ENCODE data around the gene SDCCAG8. TPM values are rescaled to one million over a fixed set of nuclear protein-coding genes. Genes with fewer than 3 reads are reported as not detected.

SDCCAG8 gene
- total RNA-seq, 1 donor from 2014 or later, result 21.4 TPM

DNA sequence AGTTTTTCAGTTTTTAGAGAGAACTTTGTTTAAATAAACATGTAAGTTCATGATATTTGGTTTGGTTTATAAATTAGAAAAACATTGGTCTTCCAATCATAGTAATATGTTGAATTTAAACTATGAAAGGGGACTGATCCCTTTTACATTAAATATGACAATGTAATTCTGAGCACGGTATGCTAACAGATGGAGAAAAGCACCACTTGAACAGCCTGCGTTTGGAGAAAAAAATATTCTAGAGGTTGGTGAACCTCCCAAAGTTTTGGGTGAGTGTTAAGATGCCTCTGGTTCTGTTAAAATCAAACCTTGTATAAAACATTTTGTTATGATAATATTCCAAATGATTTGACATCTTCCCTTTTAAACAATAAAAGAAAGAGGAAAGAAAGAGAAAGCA, 123.9 kb downstream of the SDCCAG8 start:
- DNase-seq (ENCODE audit: low read depth in 2 of 2), result no peak

DNA sequence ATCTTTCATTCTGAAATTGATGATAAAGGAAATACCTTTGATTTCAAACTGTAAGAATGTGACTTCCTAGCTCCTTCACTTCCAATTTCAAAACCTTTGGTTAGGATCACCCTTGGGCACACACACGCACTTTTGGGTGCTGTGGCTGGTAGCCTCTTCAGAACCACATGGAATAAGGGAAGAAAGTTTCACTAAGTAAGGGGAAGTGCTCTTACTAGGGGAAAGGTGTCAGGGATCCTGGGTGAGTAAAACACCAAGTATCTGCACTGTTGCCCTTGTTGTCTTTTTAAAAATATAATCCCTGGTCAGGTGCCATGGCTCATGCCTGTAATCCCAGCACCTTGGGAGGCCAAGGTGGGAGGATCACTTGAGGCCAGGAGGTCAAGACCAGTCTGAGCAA, 132.4 kb downstream of the SDCCAG8 start:
- no peak for DNase-seq (ENCODE audit: low read depth in 2 of 2)

DNA sequence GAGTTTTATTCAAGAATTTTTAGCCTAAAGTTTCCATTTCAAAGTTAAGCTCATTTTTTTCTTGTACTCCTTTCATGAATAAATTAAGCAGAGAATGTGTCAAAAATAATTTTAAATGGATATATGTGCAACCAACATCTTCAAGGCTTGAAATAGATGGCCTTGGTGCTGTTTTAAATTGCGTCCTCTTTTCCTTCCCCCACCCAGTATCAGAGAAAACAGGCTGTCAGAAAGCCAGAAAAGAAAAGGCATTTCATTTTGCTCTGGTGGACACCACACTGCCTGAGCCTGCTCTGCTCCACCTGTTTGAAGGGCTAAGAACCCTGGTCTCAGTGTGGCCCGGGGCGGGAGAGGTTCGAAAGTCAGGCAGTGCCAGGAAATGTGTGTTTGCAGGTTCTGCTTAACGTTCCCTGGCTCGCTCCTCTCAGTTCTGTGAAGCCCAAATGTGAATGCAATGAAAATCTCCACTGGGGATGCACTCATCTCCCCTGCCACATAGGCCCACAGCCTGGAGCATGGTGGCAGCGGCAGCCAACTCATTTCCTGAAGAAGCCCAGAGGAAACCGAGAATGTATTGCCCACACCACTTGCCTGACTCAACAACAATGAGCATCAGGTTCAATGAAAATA, 134.4 kb downstream of the SDCCAG8 start:
- DNase-seq (ENCODE audit: low read depth in 2 of 2), result peak in 1 of 2 donors; percentile 88

DNA sequence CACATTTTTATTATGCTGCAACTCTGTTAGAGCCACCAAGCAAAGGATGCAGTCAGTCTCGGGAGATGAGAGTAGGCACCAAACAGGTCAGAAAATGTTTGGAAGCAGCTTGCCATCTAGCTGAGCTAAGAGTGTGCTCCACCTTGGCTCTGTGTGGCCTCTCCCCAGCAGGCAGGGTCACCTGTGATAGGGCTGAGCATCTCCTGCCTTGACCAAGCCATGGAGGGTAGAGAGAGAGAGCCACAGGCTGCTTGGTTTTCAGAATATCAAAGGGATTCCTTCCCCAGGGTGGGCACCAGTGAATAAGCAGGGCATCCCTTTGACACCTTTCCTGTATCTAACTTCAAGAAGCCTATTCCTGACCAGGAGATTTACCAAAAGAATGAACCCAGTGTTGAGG, 135.5 kb downstream of the SDCCAG8 start:
- DNase-seq (ENCODE audit: low read depth in 2 of 2), result no peak

DNA sequence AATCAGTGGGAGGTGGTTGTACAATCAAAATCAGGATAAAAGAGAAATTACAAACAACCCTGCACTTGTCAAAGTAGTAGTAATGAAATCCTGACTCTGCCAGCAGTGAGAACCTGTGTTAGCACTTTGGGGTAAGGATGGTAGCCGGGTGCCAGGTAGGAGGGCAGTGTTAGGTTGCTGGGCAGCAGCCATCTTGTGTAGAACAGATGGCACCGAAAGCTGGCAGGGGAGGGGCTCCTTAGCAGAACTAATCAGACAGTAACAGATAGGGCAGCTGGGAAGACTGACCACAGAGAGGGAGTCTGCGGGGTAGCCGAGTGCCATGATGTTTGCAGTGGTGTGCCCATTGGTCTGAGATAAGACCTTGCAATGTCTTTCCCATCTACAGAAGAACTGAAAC, 137.3 kb downstream of the SDCCAG8 start:
- no peak for DNase-seq (ENCODE audit: low read depth in 2 of 2)

DNA sequence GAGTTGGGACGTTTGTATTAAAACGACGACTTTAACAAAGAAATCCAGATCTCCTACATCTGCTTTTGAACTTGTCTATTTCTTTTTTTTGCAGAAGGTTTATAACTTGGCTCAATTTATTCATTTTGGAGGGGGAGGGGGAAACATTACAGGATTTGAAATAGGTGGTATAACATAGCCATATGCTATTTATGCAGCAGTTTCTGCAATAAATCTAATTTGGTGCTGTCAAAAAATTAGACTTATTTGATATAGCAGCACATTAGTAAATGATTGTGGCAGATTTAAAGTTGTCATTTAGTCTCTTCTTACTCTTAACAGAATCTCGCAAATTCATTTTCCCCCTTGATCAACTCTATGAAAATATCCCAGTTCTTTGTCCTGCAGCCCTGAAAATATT, 138.2 kb downstream of the SDCCAG8 start:
- DNase-seq (ENCODE audit: low read depth in 2 of 2), result no peak

DNA sequence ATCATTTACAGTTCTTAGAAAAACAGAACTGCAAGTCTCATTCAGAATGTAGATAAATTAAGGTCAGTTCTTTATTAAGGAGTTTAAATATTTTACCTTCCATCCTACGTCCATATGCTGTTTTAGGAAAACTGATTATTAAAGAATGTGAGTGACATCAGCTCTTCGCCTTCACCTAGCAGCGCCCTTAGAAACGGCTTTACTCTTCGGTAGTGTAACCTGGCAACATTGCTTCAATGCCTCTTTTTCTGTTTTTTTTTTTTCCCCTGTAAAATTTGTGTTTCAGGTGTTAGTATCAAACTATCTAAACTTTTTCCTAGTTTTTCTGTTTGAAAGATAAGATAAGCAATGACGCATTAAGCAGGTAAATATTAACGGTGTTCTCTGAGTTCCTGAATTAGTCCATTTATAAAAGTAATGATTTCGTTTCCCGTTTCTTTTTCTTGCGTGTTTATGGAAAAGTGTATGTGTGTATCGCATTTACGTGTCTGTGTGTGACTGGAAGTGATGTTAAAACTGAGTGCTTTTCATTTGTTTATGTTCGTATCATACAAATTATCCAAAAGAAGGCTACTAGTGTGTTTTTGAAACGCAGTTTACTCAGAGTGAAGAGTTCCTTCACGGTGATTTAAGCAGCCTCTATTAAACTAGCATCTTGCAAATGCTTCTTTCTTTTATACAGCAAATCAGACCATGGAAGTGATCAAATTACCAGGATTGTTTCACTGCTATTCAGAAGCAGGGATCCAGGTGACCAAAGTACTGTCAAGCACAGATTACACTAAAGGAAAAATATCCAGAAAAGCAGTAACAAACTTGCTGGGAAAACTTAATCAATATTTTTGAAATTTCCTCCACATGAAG, 139.0 kb downstream of the SDCCAG8 start:
- DNase-seq (ENCODE audit: low read depth in 2 of 2), result no peak

DNA sequence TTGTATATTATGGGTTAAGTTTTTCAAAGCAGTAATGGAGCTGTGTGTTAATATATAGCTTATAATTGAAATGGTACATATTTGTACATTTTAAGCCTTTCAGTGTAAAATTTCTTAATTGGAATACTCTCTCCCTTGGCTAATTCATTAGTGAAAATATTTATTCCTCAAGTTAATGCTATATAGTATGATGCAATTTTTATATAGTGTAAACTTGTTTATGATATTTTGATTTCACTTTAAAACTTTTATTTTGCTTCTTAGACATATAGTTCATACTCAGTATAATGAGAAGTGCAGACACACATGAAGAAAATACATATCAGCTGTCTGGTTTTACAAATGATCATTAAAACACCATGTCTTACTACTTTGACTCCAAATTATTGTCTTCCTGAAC, 140.6 kb downstream of the SDCCAG8 start:
- DNase-seq (ENCODE audit: low read depth in 2 of 2), result no peak

DNA sequence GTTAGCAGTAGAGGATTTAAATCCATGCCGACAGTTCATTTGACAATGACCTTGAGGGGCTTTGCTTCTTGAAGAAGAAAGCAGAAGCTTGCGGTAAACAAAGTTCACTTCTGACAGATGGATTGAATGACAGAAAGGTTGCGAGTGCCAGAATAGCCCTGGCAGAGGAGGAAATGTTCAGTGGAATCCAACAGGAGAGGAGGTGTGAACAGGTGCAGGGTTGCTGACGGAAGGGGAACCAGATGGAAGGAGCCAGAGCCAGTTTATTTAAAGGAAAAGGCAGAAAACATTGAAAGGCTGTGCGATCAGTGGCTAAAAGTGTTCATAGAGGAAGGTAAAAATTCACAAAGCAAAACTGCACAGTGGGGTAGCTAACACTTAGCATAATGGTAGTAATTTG, 141.0 kb downstream of the SDCCAG8 start:
- DNase-seq (ENCODE audit: low read depth in 2 of 2), result no peak

DNA sequence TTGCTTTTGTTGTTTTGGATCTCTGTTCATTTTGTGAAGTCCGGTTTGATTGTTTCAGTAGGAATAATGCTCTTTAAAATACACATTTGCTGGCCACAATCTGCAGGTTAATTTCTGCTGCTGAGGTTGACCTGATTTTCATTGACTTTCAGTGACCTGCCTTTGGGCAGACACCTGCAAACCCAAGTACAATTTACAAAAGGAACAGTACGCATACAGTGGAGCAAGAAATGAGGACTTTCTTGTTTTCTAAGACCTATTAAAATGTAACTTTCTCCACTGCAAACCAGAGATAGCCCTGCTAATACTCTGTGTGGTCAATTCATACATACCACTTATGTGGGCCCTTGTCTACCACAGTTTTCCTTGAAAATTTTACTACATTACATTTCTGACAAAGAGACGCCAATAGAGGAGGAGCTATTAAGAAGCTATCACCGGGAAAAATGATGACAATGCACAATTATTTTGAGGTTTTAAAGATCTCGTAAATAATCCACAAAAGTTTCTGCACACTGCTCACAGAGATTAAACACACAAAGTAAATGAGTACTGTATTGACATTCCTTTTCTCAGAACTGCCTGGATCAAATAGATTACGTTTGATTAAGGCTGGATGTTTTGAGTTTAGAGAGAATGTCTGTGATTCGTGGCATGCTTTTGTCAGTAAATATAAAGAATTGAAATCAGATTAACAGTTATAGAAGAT, 141.9 kb downstream of the SDCCAG8 start:
- DNase-seq (ENCODE audit: low read depth in 2 of 2), result no peak

DNA sequence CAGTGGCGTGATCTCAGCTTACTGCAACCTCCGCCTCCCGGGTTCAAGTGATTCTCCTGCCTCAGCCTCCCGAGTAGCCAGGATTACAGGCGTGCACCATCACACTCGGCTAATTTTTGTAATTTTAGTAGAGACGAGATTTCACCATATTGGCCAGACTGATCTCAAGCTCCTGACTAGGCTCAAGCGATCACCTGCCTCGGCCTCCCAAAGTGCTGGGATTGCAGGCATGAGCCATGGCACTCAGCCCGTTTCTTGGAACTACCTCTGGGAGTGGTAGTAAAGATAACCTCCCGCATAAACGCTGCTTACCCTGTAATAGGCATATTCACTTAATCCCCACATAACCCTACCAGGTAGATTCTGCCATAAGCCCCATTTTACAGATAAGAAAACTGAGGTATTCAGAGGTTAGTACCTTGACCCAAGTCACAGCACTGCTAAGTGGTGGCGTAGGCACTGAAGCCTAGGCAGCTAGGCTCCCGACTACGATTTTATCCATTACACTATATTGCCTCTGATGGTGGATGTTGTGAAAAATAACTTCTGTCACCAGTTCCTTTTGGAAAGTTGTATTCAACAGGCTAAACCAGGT, 143.8 kb downstream of the SDCCAG8 start:
- DNase-seq (ENCODE audit: low read depth in 2 of 2), result no peak

DNA sequence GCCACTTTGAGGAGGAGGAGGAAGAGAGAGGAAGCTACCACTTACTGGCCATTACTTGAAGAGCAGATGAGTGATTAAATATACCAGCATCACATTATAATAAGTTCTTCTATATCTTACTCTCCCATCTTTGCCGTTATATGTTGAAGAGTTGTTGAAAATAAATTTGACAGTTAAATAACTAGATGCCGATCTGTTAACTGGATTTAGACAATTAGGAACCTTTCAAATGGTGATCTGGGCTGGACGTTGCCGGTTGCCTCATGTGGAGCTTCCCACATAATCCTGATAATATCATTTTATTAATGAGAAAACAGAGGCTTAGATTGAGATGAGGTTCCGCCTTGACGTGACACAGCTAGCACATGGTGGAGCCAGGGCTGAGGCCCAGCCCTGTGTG, 147.0 kb downstream of the SDCCAG8 start:
- DNase-seq (ENCODE audit: low read depth in 2 of 2), result no peak

DNA sequence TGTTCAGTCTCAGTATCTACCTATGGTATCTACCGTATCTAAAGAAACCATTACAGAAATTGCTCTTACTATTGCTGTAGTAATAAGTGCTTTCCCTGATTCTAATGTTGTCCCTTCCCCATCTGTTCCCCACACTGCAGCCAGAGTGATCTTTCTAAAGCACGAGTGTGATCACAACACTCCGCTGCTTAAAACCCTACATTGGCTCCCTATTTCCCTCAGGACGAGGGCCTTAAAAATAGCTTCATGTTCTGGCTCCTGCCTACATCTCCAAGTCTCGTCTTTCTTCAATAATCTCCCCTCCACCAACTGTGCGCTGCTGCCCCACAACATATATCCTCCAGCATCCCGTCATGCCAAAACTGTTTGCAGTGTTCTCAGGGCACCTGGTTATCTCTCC, 150.6 kb downstream of the SDCCAG8 start:
- no peak for DNase-seq (ENCODE audit: low read depth in 2 of 2)

DNA sequence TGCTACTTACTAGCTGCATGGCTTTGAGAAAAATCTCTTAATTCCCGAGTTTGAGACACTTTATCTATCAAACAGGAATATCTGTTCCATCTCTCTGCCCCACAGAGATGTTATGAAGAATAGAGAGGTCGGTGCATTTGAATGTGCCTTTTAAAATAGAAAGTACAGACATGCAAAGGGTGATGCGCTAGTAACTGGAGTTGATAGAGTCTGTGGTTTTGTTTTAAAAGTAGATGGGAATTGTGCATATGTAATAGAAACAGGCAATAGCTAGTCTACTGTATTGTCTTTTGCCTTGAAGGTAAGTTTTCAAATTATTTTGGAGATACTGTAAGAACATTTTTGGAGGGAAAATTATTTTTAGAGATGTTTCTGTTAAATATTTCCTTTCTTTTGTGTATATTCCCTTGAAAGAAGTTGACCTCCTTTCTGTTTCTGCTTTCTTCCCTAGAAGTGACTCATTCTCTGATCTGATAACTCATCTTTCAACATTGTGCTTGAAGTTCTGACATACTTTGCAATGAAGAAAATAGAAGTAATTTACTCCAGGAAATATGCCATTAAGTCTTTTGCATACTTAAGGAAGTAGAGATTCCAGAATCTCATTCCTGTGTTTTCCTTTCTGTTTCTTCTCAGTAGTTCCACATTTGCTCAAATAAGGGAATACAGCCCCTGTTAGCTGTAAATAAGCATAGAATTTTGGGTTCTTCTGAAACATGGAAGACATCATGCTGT, 151.6 kb downstream of the SDCCAG8 start:
- DNase-seq (ENCODE audit: low read depth in 2 of 2), result peak in 1 of 2 donors; percentile 66

DNA sequence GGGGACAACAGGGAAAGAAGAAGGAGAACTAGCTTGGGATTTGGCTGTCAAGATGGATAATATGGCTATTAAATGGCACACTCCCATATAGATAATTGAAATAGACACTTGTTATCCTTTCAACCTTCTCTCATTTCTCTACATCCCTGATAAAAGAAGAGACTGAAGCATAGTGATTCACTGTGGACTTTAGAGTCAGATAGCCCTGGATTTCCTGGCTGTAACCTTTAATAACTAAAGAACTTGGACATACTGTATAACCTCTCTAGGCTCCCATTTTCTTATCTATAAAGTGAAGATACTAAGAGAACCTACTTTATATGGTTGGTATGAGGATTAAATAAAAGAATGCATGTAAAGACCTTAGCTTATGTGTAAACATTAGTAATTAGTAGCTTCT, 152.6 kb downstream of the SDCCAG8 start:
- no peak for DNase-seq (ENCODE audit: low read depth in 2 of 2)

DNA sequence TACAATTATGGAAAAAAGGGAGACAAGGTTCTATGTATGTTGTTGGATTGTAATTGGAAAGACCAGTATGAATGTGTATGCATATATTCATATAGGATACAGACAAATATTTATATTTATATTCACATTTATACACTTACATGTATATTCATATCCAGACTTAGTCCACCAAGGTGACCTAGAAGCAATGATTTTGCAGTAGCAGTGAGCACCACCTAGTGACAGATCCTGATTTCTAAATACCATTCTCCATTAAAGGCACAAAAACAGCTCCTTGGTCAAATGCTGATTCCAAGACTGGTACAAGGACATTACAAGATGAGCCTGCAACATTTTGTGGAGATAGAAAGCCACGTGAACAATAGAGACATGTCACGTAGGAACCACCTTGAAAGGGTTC, 153.4 kb downstream of the SDCCAG8 start:
- peak; percentile 12 to 53 for DNase-seq (ENCODE audit: low read depth in 2 of 2)

DNA sequence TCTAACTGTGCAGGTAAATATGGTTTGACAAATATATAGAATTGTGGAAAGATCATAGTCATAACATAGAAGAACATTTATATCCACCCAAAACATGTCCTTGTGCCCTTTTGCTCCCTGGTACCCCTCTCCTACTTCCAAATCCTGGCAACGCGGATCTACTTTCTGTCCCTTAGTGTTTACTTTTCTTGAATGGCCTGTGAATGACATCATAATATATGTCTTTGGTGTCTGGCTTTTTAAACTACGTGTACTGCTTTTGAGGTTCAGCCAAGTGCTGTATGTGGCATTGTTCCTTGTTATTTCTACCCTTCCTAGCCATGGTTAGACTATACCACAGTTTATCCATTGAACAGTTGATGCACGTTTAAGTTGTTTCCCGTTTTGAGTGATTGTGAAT, 155.6 kb downstream of the SDCCAG8 start:
- DNase-seq (ENCODE audit: low read depth in 2 of 2), result no peak

DNA sequence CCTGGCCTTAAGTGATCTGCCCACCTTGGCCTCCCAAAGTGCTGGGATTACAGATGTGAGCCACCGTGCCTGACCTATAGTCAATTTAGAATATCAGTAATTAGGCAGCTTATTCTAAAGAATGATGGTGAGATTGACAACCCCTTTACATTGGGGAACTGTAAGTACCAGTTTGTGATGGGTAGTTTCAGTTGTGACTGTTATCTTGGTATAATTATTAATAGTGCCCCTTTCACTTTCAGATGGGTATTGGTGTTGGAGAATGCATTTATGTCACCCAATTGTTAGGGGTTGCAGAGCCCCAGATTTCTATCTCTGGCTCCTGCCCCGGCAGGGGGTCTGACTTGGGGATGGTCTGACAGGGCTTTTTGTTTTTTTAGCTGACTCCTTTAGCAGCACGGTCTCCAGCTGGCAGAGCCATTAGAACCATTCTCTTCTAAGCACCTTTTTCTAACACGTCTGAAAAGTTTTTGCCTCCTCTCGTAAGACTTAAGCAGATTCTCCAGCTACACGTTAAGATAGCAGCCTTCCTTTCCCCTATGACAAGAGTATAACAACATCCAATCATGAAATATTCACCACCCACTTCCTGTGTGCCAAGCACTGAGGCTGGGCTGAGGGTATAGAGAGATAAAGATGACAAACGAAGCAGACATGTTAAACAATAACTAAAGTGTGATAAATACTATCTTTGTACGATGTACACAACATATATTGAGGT, 157.8 kb downstream of the SDCCAG8 start:
- no peak for DNase-seq (ENCODE audit: low read depth in 2 of 2)

DNA sequence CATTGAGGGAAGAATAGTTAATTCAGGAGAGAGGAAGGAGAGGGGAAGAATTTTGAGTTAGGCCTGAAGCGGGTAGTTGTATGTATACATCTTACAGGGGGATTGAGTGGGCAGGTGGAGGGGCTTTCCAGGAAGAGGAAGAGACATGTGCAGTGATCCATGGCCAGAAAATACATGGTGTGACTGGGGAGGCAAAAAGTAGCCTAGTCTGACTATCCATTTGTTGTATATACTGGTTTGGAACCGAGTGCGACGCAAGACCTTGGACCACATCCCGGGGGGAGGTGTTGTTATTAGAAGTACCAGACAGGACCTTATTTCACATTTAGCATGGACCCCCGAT, 158.3 kb downstream of the SDCCAG8 start:
- DNase-seq (ENCODE audit: low read depth in 2 of 2), result no peak

DNA sequence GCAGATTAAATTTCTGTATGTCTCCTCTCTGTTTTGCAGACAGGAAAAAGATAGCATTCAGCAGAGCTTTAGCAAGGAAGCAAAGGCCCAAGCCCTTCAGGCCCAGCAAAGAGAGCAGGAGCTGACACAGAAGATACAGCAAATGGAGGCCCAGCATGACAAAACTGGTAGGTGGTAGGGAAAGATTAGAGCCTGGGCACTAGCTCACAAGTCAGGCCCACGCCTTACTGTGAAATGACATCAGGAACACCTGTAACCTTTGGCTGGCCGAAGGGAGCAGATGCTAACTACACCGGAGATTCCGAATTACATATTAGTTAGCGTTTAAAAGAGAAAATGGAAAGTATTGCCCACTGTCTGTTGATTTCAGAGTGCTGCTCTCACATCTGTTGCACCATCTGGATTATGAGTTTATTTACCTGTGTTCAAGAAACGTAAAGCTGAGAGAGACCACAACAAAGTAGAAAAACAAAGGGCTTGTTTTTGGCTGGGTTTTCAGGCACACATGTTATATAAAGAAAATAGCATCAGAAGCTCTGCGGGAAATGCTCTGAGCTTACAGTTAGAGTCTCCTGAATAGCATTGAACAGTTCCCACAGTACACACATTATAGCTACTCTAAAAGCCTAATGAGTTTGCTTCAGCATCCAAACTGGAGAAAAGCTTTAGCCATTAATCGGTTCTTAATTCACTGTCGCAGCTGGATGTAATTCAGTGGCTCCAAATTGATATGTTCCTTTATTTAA, 160.0 kb downstream of the SDCCAG8 start:
- DNase-seq (ENCODE audit: low read depth in 2 of 2), result no peak

All from dermis microvascular lymphatic vessel endothelial cell (primary cell).